GM23338 (cell line): ENCODE measurements around the gene CDC14A. TPM values are rescaled to one million over a fixed set of nuclear protein-coding genes. Genes with fewer than 3 reads are reported as not detected.

Experiments used
- ATAC-seq: fragments of 200-7000 bp; cut with Tn5 transposase; 3 replicates; pipeline ENCODE4 v1.9.1; 2020
- DNase-seq: peaks from one replicate; pipeline ENCODE4 v3.0.0-alpha.2; 2015; ENCODE audit warnings: low spot score
- H2AFZ ChIP-seq: fragments of 200-600 bp; sonication (generic); 2 replicates; pipeline ENCODE4 v1.8.0; 2016; ENCODE audit warnings: antibody characterized with exemption, mild to moderate bottlenecking, moderate library complexity
- H3F3A ChIP-seq: fragments of 200-600 bp; sonication (generic); replicated peaks from 2 replicates; pipeline ENCODE4 v1.8.0; 2017; ENCODE audit warnings: antibody characterized with exemption, mixed run types, low read depth
- H3K27ac ChIP-seq: fragments of 200-600 bp; sonication (generic); 2 replicates; pipeline ENCODE4 v1.6.1; 2016; ENCODE audit warnings: low read depth
- H3K27me3 ChIP-seq: fragments of 200-600 bp; sonication (generic); 2 replicates; pipeline ENCODE4 v1.8.0; 2016; ENCODE audit warnings: mild to moderate bottlenecking, mixed run types, moderate library complexity; ENCODE audit not compliant: insufficient read depth
- H3K36me3 ChIP-seq: fragments of 200-600 bp; sonication (generic); 2 replicates; pipeline ENCODE4 v1.8.0; 2016; ENCODE audit warnings: mild to moderate bottlenecking; ENCODE audit not compliant: insufficient read depth
- H3K4me1 ChIP-seq: fragments of 200-600 bp; sonication (generic); 2 replicates; pipeline ENCODE4 v1.8.0; 2016; ENCODE audit warnings: mild to moderate bottlenecking, moderate library complexity; ENCODE audit not compliant: insufficient read depth
- H3K4me2 ChIP-seq: fragments of 200-600 bp; sonication (generic); 2 replicates; pipeline ENCODE4 v1.7.1; 2017; ENCODE audit warnings: mixed run types
- H3K4me3 ChIP-seq: fragments of 200-600 bp; sonication (generic); 2 replicates; pipeline ENCODE4 v1.6.1; 2016; ENCODE audit warnings: mixed run types
- H3K79me2 ChIP-seq: fragments of 200-600 bp; sonication (generic); replicated peaks from 2 replicates; pipeline ENCODE4 v1.8.0; 2017; ENCODE audit warnings: mild to moderate bottlenecking; ENCODE audit not compliant: insufficient read depth
- H3K9me2 ChIP-seq: fragments of 200-600 bp; sonication (generic); 2 replicates; pipeline ENCODE4 v1.8.0; 2017; ENCODE audit not compliant: insufficient read depth
- H4K20me1 ChIP-seq: fragments of 200-600 bp; sonication (generic); replicated peaks from 2 replicates; pipeline ENCODE4 v1.8.0; 2017; ENCODE audit warnings: mild to moderate bottlenecking; ENCODE audit not compliant: insufficient read depth
- H3K27ac Mint-ChIP-seq: 2 replicates; pipeline ENCODE4 v1.8.0; 2020; ENCODE audit warnings: inconsistent platforms, mild to moderate bottlenecking, moderate library complexity, mixed read lengths
- H3K27me3 Mint-ChIP-seq: 3 replicates; pipeline ENCODE4 v1.8.0; 2022; ENCODE audit warnings: low read depth, mild to moderate bottlenecking, moderate library complexity, mixed read lengths, inconsistent platforms; ENCODE audit not compliant: insufficient read depth, poor library complexity
- H3K36me3 Mint-ChIP-seq: 3 replicates; pipeline ENCODE4 v1.8.0; 2021; ENCODE audit warnings: low read depth, mild to moderate bottlenecking, inconsistent platforms, moderate library complexity, mixed read lengths
- H3K4me1 Mint-ChIP-seq: 3 replicates; pipeline ENCODE4 v1.8.0; 2020; ENCODE audit warnings: mild to moderate bottlenecking, inconsistent platforms, mixed read lengths
- H3K4me3 Mint-ChIP-seq: 3 replicates; pipeline ENCODE4 v1.8.0; 2021; ENCODE audit warnings: moderate library complexity, mild to moderate bottlenecking, inconsistent platforms, mixed read lengths
- H3K9me3 Mint-ChIP-seq: 3 replicates; pipeline ENCODE4 v1.8.0; 2020; ENCODE audit warnings: moderate library complexity, mild to moderate bottlenecking, inconsistent platforms, mixed read lengths
- CREB1 ChIP-seq: fragments of 250-450 bp; sonication (Bioruptor Pico); IDR thresholded peaks from 2 replicates; pipeline ENCODE4 v1.5.0; 2020; ENCODE audit warnings: low read depth, mild to moderate bottlenecking, moderate library complexity
- ETS1 ChIP-seq: IDR thresholded peaks from 2 replicates; pipeline ENCODE4 v1.6.1; 2016; ENCODE audit warnings: antibody characterized with exemption
- EZH2 ChIP-seq: fragments of 200-600 bp; sonication (generic); IDR thresholded peaks from one replicate; pipeline ENCODE4 v1.8.0; 2017; ENCODE audit warnings: antibody characterized with exemption, mild to moderate bottlenecking, low read depth; ENCODE audit not compliant: unreplicated experiment
- NANOG ChIP-seq: IDR thresholded peaks from 2 replicates; pipeline ENCODE4 v1.6.1; 2016; ENCODE audit warnings: antibody characterized with exemption, borderline replicate concordance
- POLR2AphosphoS5 ChIP-seq: IDR thresholded peaks from 2 replicates; pipeline ENCODE4 v1.6.1; 2016; ENCODE audit warnings: antibody characterized with exemption, low read depth
- ZNF114 ChIP-seq: fragments of 250-450 bp; sonication (Bioruptor Pico); IDR thresholded peaks from 2 replicates; pipeline ENCODE4 v1.5.0; 2020; ENCODE audit warnings: mild to moderate bottlenecking, moderate library complexity
- ZNF331 ChIP-seq: fragments of 250-450 bp; sonication (Bioruptor Pico); IDR thresholded peaks from 2 replicates; pipeline ENCODE4 v1.5.0; 2020; ENCODE audit warnings: low read depth, mild to moderate bottlenecking, moderate library complexity
- polyA plus RNA-seq: library from polyadenylated mRNA; unstranded; fragments of >200 nt; fragmentation: Nextera tagmentation; extraction: Ambion mirVana; gene quantifications from 2 replicates; pipeline ENCODE4 v1.2.1, GENCODE V29; 2016
- total RNA-seq: library from RNA; depleted of rRNA; stranded (reverse); fragments of >200 nt; shearing (Covaris generic); gene quantifications from 2 replicates; pipeline ENCODE4 v1.2.3, GENCODE V29; 2014
- TF ChIP-seq, protein P1 (sequence below): IDR thresholded peaks from one replicate; pipeline ENCODE4 v1.6.1; 2018; ENCODE audit warnings: antibody characterized with exemption; ENCODE audit not compliant: unreplicated experiment
- TF ChIP-seq, protein P2 (sequence below), 2 experiments: fragments of 200-600 bp in 1 of 2; sonication (generic) in 1 of 2; conservative IDR thresholded peaks; 2 replicates each; pipeline versions ENCODE4 v1.5.1 to v1.6.1; 2016 to 2017; ENCODE audit warnings: antibody characterized with exemption in 2 of 2, low read depth in 2 of 2, mild to moderate bottlenecking in 2 of 2, moderate library complexity in 1 of 2

CDC14A gene
- total and polyA plus RNA-seq, 2 experiments from 2014 or later = 11.1 to 20.8 TPM

DNA sequence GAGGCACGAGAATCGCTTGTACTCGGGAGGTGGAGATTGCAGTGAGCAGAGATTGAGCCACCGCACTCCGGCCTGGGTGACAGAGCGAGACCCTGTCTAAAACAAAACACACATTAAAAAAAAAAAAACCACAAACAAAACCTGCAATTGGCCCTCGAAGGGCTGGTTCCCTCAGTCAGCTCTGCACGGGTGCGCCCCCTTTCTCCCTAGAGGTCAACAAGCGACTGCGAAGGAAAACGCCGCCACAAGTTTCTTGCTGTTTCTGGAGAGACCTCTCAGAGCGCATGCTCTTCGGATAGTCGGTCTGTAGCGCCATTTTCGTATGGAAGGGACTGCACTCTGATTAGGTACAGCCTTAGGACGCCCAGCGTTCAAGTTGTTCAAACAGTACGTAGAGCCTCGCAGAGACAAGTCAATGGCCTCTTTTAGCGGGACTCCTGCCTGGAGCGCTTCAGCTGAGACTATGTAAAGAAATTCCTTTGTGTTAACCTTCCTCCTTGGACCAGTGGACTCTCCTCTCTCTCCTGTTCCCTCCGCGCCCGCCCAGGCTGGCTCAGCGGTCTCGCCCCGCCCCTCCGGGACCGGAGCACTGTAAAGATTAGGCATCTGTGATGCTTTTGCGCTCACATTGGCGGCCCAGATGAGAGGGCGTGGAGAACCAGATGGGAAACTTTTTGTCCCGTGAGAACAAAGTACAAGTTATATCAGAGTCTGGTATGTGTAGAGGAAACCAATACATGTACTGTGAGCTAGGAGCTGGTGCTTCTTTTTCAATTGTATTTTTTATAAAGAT lies 1.0 kb upstream of the CDC14A start:
- H3K9me2 ChIP-seq = no peaks in the 10 kb centered on the region
- no peak for TF ChIP-seq CREB1
- TF ChIP-seq, protein P1, sequence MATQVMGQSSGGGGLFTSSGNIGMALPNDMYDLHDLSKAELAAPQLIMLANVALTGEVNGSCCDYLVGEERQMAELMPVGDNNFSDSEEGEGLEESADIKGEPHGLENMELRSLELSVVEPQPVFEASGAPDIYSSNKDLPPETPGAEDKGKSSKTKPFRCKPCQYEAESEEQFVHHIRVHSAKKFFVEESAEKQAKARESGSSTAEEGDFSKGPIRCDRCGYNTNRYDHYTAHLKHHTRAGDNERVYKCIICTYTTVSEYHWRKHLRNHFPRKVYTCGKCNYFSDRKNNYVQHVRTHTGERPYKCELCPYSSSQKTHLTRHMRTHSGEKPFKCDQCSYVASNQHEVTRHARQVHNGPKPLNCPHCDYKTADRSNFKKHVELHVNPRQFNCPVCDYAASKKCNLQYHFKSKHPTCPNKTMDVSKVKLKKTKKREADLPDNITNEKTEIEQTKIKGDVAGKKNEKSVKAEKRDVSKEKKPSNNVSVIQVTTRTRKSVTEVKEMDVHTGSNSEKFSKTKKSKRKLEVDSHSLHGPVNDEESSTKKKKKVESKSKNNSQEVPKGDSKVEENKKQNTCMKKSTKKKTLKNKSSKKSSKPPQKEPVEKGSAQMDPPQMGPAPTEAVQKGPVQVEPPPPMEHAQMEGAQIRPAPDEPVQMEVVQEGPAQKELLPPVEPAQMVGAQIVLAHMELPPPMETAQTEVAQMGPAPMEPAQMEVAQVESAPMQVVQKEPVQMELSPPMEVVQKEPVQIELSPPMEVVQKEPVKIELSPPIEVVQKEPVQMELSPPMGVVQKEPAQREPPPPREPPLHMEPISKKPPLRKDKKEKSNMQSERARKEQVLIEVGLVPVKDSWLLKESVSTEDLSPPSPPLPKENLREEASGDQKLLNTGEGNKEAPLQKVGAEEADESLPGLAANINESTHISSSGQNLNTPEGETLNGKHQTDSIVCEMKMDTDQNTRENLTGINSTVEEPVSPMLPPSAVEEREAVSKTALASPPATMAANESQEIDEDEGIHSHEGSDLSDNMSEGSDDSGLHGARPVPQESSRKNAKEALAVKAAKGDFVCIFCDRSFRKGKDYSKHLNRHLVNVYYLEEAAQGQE = peak; percentile 9
- TF ChIP-seq, protein P2, sequence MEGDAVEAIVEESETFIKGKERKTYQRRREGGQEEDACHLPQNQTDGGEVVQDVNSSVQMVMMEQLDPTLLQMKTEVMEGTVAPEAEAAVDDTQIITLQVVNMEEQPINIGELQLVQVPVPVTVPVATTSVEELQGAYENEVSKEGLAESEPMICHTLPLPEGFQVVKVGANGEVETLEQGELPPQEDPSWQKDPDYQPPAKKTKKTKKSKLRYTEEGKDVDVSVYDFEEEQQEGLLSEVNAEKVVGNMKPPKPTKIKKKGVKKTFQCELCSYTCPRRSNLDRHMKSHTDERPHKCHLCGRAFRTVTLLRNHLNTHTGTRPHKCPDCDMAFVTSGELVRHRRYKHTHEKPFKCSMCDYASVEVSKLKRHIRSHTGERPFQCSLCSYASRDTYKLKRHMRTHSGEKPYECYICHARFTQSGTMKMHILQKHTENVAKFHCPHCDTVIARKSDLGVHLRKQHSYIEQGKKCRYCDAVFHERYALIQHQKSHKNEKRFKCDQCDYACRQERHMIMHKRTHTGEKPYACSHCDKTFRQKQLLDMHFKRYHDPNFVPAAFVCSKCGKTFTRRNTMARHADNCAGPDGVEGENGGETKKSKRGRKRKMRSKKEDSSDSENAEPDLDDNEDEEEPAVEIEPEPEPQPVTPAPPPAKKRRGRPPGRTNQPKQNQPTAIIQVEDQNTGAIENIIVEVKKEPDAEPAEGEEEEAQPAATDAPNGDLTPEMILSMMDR (conservative IDR thresholded peaks at IDR 0.05; ENCODE audit: low read depth in 2 of 2) = peak; percentile 64 to 67
- TF ChIP-seq NANOG = no peak
- TF ChIP-seq POLR2AphosphoS5 = peak; percentile 85
- peak overlapping the region; percentile 58; the same call in 1 of the 2 replicates for H2AFZ ChIP-seq
- peaks cover 35% of the 10 kb centered on the region for H3K79me2 ChIP-seq
- no peaks in the 10 kb centered on the region for H3K27me3 ChIP-seq
- H3K4me1 ChIP-seq = peaks cover 19% of the 10 kb centered on the region
- Mint-ChIP-seq H3K4me1 (peaks cover 27% of the 10 kb centered on the region), H3K27ac (peak overlapping the region; percentile 97), H3K4me3 (peak overlapping the region; percentile 90), H3K27me3 (peaks cover 27% of the 10 kb centered on the region), H3K36me3 (peaks cover 15% of the 10 kb centered on the region; the same call in 2 of the 3 replicates), H3K9me3 (no peaks in the 10 kb centered on the region; the same call in 2 of the 3 replicates)
- DNase-seq = peak; percentile 98
- H3F3A ChIP-seq = no peaks in the 10 kb centered on the region
- ATAC-seq = peak; percentile 74
- H3K27ac ChIP-seq = peak overlapping the region; percentile 92
- peak overlapping the region; percentile 88 for H3K4me3 ChIP-seq
- no peaks in the 10 kb centered on the region; the same call in 1 of the 2 replicates for H4K20me1 ChIP-seq
- H3K36me3 ChIP-seq = no peaks in the 10 kb centered on the region
- peak overlapping the region; percentile 85 for H3K4me2 ChIP-seq

GRCh38 chr1:100353071-100353801 lies 930 bp downstream of the CDC14A start:
- Histone ChIP-seq H3K36me3 (no peaks in the 10 kb centered on the region), H3K27me3 (no peaks in the 10 kb centered on the region), H3F3A (no peaks in the 10 kb centered on the region), H3K4me2 (peak overlapping the region; percentile 89), H3K79me2 (peaks cover 46% of the 10 kb centered on the region), H3K4me3 (peak overlapping the region; percentile 88), H3K4me1 (peaks cover 19% of the 10 kb centered on the region), H4K20me1 (no peaks in the 10 kb centered on the region; the same call in 1 of the 2 replicates), H3K9me2 (no peaks in the 10 kb centered on the region), H3K27ac (no peak overlapping the region), H2AFZ (peak overlapping the region; percentile 39)
- TF ChIP-seq NANOG = no peak
- no peak for TF ChIP-seq EZH2
- TF ChIP-seq POLR2AphosphoS5 = no peak
- TF ChIP-seq CREB1 = no peak
- TF ChIP-seq ZNF331 (CRISPR knock-in tag) = no peak
- no peak for TF ChIP-seq ETS1
- no peak for TF ChIP-seq ZNF114 (CRISPR knock-in tag)
- Mint-ChIP-seq H3K27me3 (peaks cover 27% of the 10 kb centered on the region), H3K36me3 (peaks cover 15% of the 10 kb centered on the region; the same call in 2 of the 3 replicates), H3K27ac (peak overlapping the region; percentile 90), H3K4me1 (peaks cover 33% of the 10 kb centered on the region), H3K9me3 (no peaks in the 10 kb centered on the region; the same call in 2 of the 3 replicates), H3K4me3 (peak overlapping the region; percentile 90)
- peak; percentile 80 for DNase-seq
- ATAC-seq = peak; percentile 18
